ENCODE measurements around the gene NCOA1. TPM values are rescaled to one million over a fixed set of nuclear protein-coding genes. Genes with fewer than 3 reads are reported as not detected.

Gene NCOA1
- total and polyA plus RNA-seq, 2 of the 4 experiments (the other 2 are of a cell fraction): 6.7 to 11.3 TPM

DNA sequence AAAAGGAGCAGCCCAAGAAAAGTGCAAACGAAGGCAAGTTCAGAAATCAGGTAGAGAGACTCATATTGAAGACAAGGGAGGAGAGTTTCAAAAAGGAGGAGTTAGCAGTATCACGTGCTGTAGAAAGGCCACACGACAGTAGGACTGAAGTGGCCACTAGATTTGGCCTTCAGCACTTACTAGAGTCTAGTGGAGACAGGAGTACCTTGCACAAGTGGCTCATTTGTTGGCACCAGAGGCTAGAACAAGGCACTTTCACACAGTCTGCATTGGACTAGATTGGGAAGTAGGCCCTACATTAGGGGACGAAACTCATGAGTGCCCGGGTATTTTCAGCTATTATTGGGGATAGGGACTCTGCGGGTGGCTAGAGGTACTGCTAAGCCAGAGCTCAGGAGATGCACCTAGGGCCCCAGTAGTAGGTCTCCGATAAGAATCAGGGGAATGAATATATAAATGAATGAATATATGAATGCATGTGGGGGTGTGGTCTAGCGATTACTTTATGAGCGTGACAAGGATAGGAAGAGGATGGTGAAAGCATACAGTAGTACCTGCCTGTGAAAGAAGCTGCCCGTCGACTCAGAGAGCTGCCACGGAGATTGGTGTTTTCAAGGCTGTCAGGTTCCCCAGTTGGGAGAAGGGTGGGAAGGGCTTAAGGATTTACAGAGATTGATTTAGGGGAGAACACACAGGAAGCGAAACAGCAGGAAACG is 1.4 kb upstream of the NCOA1 start:
- no TSS peak for BruUV-seq (replicated peaks)
- Histone ChIP-seq H3K23ac (ENCODE audit: low read depth, low read length) (no peak overlapping the region), H2AFZ (replicated peaks; ENCODE audit: low read length, poor library complexity) (peak overlapping the region; percentile 59), H3K9me3 (ENCODE audit: control insufficient read depth, insufficient read depth, low read length) (no peaks in the 10 kb centered on the region), H2AK9ac (replicated peaks; ENCODE audit: low read depth, low read length, poor library complexity) (peak overlapping the region; percentile 1), H3K79me1 (ENCODE audit: low read depth in 1 of 2, low read length in 2 of 2) (peaks cover 17 to 24% of the 10 kb centered on the region in 2 experiments), H3K18ac (ENCODE audit: low read depth, low read length) (no peak overlapping the region), H2BK15ac (ENCODE audit: low read depth, low read length) (no peak overlapping the region), H3K4me1 (ENCODE audit: control insufficient read depth, insufficient read depth, low read length) (peaks cover 7% of the 10 kb centered on the region), H3K4me2 (ENCODE audit: low read depth, low read length) (peak overlapping the region; percentile 61; the same call in 1 of the 2 replicates), H3K9ac (ENCODE audit: low read depth, low read length) (no peak overlapping the region), H3K9me1 (ENCODE audit: insufficient read depth, low read length) (peaks cover 6% of the 10 kb centered on the region), H4K91ac (ENCODE audit: insufficient read depth, low read depth, low read length) (no peak overlapping the region), H3K56ac (ENCODE audit: extremely low read depth, insufficient read depth, low read length) (no peak overlapping the region), H3K4ac (ENCODE audit: low read depth, low read length) (no peak overlapping the region), H2BK5ac (ENCODE audit: low read depth, low read length, poor library complexity, severe bottlenecking) (no peak overlapping the region), H2BK120ac (ENCODE audit: low read depth, low read length) (no peak overlapping the region), H3K27ac (ENCODE audit: insufficient read depth, low read length) (no peak overlapping the region), H3K4me3 (ENCODE audit: insufficient read depth, low read depth, low read length) (no peak overlapping the region), H3K27me3 (ENCODE audit: control insufficient read depth, insufficient read depth, low read length) (no peaks in the 10 kb centered on the region), H2BK20ac (ENCODE audit: low read depth, low read length) (no peak overlapping the region), H2AK5ac (ENCODE audit: low read depth, low read length) (no peak overlapping the region), H4K8ac (ENCODE audit: low read depth in 2 of 2, low read length in 2 of 2) (peak overlapping the region in 1 of 2 experiments; percentile 78; a peak in 2 of 4 replicates), H3K36me3 (ENCODE audit: control insufficient read depth, insufficient read depth, low read length) (no peaks in the 10 kb centered on the region), H3K14ac (replicated peaks; ENCODE audit: low read depth, low read length) (no peak overlapping the region), H4K20me1 (ENCODE audit: insufficient read depth, low read length) (peaks cover 19% of the 10 kb centered on the region; the same call in 1 of the 2 replicates), H4K5ac (ENCODE audit: low read depth, low read length) (no peak overlapping the region)
- in situ Hi-C loops (cut with MboI; ENCODE audit: low sequenced_read_pairs) (no loop called here), intact Hi-C loops (cut with micrococcal nuclease) (loop anchor here (5.0 kb wide), 3 partner anchors 67 to 338 kb away; partner anchors contain the start of genes CENPO and PTRHD1), dilution Hi-C loops (cut with HindIII; ENCODE audit: low sequenced_read_pairs, unreplicated experiment) (no loop called here)
- 73% methylated on average over 10 of the region's 14 CpGs; no CpG with 5 or more reads in 1 of the 2 experiments for WGBS, 2 experiments (ENCODE audit: extremely low coverage in 2 of 2, insufficient read length in 1 of 2)
- ATAC-seq (ENCODE audit: low read depth) (no peak), DNase-seq (no peak)
- no peak for TF ChIP-seq RFX5 (IDR thresholded peaks at IDR 0.05; ENCODE audit: low read depth, low read length)
- no peak for TF ChIP-seq SMC3 (IDR thresholded peaks at IDR 0.05; ENCODE audit: low read depth, low read length)
- TF ChIP-seq, protein P1, sequence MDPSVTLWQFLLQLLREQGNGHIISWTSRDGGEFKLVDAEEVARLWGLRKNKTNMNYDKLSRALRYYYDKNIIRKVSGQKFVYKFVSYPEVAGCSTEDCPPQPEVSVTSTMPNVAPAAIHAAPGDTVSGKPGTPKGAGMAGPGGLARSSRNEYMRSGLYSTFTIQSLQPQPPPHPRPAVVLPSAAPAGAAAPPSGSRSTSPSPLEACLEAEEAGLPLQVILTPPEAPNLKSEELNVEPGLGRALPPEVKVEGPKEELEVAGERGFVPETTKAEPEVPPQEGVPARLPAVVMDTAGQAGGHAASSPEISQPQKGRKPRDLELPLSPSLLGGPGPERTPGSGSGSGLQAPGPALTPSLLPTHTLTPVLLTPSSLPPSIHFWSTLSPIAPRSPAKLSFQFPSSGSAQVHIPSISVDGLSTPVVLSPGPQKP (IDR thresholded peaks at IDR 0.05; ENCODE audit: borderline replicate concordance, low read depth, low read length): no peak
- TF ChIP-seq FOS (IDR thresholded peaks at IDR 0.05; ENCODE audit: low read depth, low read length): no peak
- no peak for TF ChIP-seq CHD1 (IDR thresholded peaks at IDR 0.05; ENCODE audit: low read depth, low read length)
- no peak for TF ChIP-seq CEBPB (IDR thresholded peaks at IDR 0.05; ENCODE audit: low read depth, low read length)
- TF ChIP-seq, protein P2, sequence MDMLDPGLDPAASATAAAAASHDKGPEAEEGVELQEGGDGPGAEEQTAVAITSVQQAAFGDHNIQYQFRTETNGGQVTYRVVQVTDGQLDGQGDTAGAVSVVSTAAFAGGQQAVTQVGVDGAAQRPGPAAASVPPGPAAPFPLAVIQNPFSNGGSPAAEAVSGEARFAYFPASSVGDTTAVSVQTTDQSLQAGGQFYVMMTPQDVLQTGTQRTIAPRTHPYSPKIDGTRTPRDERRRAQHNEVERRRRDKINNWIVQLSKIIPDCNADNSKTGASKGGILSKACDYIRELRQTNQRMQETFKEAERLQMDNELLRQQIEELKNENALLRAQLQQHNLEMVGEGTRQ (IDR thresholded peaks at IDR 0.05; ENCODE audit: low read depth, low read length): no peak
- TF ChIP-seq BHLHE40 (IDR thresholded peaks at IDR 0.05; ENCODE audit: low read depth, low read length): no peak
- TF ChIP-seq MXI1 (IDR thresholded peaks at IDR 0.05; ENCODE audit: borderline replicate concordance, low read depth, low read length): no peak
- TF ChIP-seq RAD21 (IDR thresholded peaks at IDR 0.05; ENCODE audit: low read length): no peak
- TF ChIP-seq, protein P3, sequence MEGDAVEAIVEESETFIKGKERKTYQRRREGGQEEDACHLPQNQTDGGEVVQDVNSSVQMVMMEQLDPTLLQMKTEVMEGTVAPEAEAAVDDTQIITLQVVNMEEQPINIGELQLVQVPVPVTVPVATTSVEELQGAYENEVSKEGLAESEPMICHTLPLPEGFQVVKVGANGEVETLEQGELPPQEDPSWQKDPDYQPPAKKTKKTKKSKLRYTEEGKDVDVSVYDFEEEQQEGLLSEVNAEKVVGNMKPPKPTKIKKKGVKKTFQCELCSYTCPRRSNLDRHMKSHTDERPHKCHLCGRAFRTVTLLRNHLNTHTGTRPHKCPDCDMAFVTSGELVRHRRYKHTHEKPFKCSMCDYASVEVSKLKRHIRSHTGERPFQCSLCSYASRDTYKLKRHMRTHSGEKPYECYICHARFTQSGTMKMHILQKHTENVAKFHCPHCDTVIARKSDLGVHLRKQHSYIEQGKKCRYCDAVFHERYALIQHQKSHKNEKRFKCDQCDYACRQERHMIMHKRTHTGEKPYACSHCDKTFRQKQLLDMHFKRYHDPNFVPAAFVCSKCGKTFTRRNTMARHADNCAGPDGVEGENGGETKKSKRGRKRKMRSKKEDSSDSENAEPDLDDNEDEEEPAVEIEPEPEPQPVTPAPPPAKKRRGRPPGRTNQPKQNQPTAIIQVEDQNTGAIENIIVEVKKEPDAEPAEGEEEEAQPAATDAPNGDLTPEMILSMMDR (conservative IDR thresholded peaks at IDR 0.05; ENCODE audit: low read depth, low read length): no peak
- ChIA-PET CTCF (no interaction called here), POLR2A (ENCODE audit: unreplicated experiment) (no interaction called here)

Measured in IMR-90 (cell line).